ENCODE measurements around the gene SH3BP2. TPM values are rescaled to one million over a fixed set of nuclear protein-coding genes. Genes with fewer than 3 reads are reported as not detected.

Gene SH3BP2
- polyA plus RNA-seq, 1 of the 3 experiments (the other 2 are of a cell fraction), result 25.2 TPM

- H3F3A ChIP-seq (replicated peaks; ENCODE audit: insufficient read depth), result no peaks in the 10 kb centered on the region
- peak overlapping the region; percentile 49 to 94; a peak in 3 of 4 replicates for H3K27ac ChIP-seq (ENCODE audit: low read depth in 2 of 2, low read length in 1 of 2)
Observed at GRCh38 chr4:2793586-2794485, 951 bp downstream of the SH3BP2 start.

More at GRCh38 chr4:2793586-2794485, 951 bp downstream of the SH3BP2 start:
- no peaks in the 10 kb centered on the region for H3K36me3 ChIP-seq (replicated peaks in 1 of 2; ENCODE audit: control insufficient read depth in 1 of 2, insufficient read depth in 2 of 2, low read length in 1 of 2)
- WGBS (ENCODE audit: low lambda C conversion rate), result 47% methylated on average over 12 of the region's 34 CpGs
- DNase-seq, result peak; percentile 37
- H3K4me1 ChIP-seq (ENCODE audit: control insufficient read depth in 1 of 2, insufficient read depth in 2 of 2, low read depth in 1 of 2, low read length in 1 of 2), result peaks cover 31 to 66% of the 10 kb centered on the region in 2 experiments; a peak in 3 of 4 replicates
- POLR2A ChIA-PET, result no interaction called here
- no peaks in the 10 kb centered on the region for H3K9me3 ChIP-seq
- H3K27me3 ChIP-seq (ENCODE audit: insufficient read depth), result no peaks in the 10 kb centered on the region
- H3K9me2 ChIP-seq, result no peaks in the 10 kb centered on the region
- H3K9ac ChIP-seq, result peak overlapping the region; percentile 51
- TF ChIP-seq USF2 (IDR thresholded peaks at IDR 0.05; ENCODE audit: borderline replicate concordance, low read depth, low read length), result no peak
- no peak for TF ChIP-seq SMC3 (IDR thresholded peaks at IDR 0.05; ENCODE audit: low read depth, low read length)
- no peak for TF ChIP-seq FOXM1 (IDR thresholded peaks at IDR 0.05; ENCODE audit: low read depth)
- TF ChIP-seq ZBTB33 (IDR thresholded peaks at IDR 0.05; ENCODE audit: borderline replicate concordance, low read depth), result no peak
- TF ChIP-seq GABPA (IDR thresholded peaks at IDR 0.05; ENCODE audit: low read depth), result no peak
- TF ChIP-seq FOSL2 (IDR thresholded peaks at IDR 0.05; ENCODE audit: borderline replicate concordance, low read depth), result no peak
- TF ChIP-seq NFIC (IDR thresholded peaks at IDR 0.05; ENCODE audit: borderline replicate concordance), result no peak
- no peak for TF ChIP-seq EZH2phosphoT487 (IDR thresholded peaks at IDR 0.05; ENCODE audit: borderline replicate concordance, low read depth)
- no peak for TF ChIP-seq MXI1 (IDR thresholded peaks at IDR 0.05; ENCODE audit: low read depth, low read length)
- TF ChIP-seq GATA2 (CRISPR knock-in tag; IDR thresholded peaks at IDR 0.05), result no peak
- TF ChIP-seq EP300 (IDR thresholded peaks at IDR 0.05; ENCODE audit: borderline replicate concordance in 1 of 2, low read depth in 1 of 2, low read length in 1 of 2), result no peak
- no peak for TF ChIP-seq RCOR1 (IDR thresholded peaks at IDR 0.05; ENCODE audit: low read length)
- no peak for TF ChIP-seq USF1 (IDR thresholded peaks at IDR 0.05; ENCODE audit: borderline replicate concordance, low read depth)
- no peak for TF ChIP-seq REST (IDR thresholded peaks at IDR 0.05; ENCODE audit: low read depth, low read length)
- no peak for TF ChIP-seq PBX3 (IDR thresholded peaks at IDR 0.05)
- no peak for TF ChIP-seq NRF1 (IDR thresholded peaks at IDR 0.05; ENCODE audit: low read depth, low read length)
- no peak for TF ChIP-seq MEF2A (IDR thresholded peaks at IDR 0.05; ENCODE audit: borderline replicate concordance, low read depth)
- TF ChIP-seq JUND (IDR thresholded peaks at IDR 0.05), result no peak
- H4K20me1 ChIP-seq (ENCODE audit: insufficient read depth), result no peaks in the 10 kb centered on the region
- CTCF ChIA-PET, result interaction anchor here (0.8 kb wide), 1 partner anchor 184 kb away, joined by 3 read pairs; no protein-coding TSS in a partner anchor
- peak overlapping the region; percentile 53 to 65 for H3K4me3 ChIP-seq (ENCODE audit: low read depth in 2 of 2, low read length in 1 of 2)
- H3K79me2 ChIP-seq (ENCODE audit: insufficient read depth), result peaks cover 7% of the 10 kb centered on the region; the same call in 1 of the 2 replicates
- peak overlapping the region; percentile 87 for H3K4me2 ChIP-seq
- H2AFZ ChIP-seq (ENCODE audit: low read depth), result peak overlapping the region; percentile 51; the same call in 1 of the 2 replicates

Data from SK-N-SH (cell line).